HG03460 (cell line): ENCODE measurements around the gene ROBO1.

Source experiments
- ATAC-seq: cut with Tn5 transposase; IDR thresholded peaks from one replicate; pipeline ENCODE4 v1.9.1; 2021; ENCODE audit not compliant: unreplicated experiment

ROBO1 gene

DNA sequence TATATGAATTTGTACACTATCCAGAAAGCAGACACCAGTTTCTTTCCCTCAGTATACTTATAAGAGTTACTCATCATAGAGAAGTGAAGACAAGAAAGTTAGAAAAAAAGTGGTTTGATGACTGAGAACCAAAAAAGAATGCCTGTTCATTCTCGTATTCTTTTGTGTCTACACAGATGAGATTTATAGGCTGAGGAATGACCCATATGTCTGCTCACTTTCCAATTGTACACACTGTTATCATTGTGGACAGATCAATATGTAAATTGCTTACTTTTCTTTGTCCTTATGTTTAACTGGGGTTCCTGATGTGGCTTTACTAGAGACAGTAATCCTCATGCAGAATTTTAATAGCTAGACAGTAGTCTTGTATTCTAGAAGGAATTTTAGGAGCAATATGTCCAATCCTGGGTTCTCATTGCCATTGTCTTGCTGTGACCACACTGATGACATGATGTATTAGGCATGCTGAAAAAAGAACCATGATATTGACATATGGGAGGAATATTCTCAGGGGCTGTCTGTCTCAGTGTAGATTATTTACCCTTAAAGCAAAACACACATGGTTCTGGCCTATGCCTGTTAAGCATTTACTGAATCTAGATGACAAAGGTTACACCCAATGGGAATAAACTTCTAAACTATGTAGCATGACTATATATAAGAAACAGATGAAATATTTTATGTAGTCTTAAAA, 669.7 kb downstream of the ROBO1 start:
- no peak for ATAC-seq

DNA sequence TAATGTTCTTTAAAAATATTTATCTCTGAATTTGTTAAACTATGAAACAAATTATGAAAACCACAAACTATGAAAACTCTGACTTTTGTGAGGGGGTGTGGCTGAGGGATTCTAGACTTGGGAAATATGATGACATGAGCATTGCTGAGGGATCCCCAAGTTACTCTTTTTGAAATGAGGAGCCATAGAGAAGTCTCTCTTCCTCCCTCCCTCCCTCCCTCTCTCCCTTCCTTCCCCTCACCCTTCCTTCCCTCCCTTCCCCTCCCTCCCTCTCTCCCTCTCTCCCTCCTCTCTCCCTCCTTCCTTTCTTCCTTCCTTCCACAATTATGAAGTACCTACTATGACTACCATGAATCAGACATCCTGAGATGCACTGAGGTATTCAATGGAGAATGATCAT, 673.1 kb downstream of the ROBO1 start:
- ATAC-seq: no peak

GRCh38 chr3:79086514-79086913, 681.3 kb downstream of the ROBO1 start:
- ATAC-seq: peak; percentile 80

DNA sequence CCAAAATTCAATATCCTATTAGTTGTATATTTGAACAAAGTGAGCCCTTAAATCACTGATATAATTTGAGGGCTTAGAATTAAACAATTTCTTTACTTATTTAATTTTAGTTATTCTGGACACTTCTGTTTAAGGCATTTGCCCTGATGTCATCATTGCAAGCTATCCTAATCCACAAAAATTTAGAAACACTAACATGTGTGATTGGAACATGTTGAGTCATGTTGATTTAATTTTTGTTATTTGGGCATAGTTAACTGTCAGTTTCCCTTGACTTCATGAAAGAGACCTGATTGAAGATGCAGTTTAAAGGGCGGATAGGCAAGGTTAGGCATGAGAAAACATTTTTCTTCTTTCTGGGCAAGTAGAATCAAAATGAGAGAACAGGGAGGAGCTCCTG, 682.6 kb downstream of the ROBO1 start:
- ATAC-seq: no peak

- no peak for ATAC-seq
Measured at GRCh38 chr3:79081335-79081734, 686.5 kb downstream of the ROBO1 start.

DNA sequence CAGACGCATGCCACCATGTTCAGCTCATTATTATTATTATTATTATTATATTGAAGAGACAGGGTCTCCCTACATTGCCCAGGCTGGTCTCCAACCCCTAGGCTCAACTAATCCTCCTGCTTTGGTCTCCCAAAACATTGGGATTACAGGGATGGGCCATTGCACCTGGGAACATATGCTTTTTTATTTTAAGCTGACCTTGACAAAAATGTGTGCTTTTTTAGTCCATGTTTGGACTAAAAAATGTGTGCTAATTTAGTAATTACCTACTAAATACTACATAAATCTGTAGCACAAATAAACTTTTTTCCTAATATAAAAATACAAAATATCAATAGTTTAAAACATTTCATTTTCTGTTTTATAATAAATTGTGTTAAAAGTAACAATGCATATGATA, 693.2 kb downstream of the ROBO1 start:
- no peak for ATAC-seq

GRCh38 chr3:79067734-79068133, 700.1 kb downstream of the ROBO1 start:
- ATAC-seq: no peak

DNA sequence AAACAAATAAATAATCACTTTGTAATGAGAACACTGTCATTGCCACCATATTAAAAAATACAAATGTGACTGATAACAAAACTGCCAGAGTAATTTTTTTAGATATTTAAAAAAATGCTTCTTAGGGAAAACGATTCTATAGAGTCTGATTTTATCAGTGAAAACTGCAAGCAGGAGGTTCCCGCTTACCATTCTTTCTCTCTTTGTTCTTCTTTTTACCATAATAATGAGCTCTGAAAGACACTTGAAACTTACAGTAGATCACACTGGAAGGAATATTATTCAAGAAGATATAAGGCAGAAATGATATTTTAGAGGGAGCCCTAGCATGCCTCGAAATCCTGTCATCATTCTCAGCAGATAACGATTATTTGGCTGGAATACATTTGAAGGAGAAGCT, 701.3 kb downstream of the ROBO1 start:
- no peak for ATAC-seq

DNA sequence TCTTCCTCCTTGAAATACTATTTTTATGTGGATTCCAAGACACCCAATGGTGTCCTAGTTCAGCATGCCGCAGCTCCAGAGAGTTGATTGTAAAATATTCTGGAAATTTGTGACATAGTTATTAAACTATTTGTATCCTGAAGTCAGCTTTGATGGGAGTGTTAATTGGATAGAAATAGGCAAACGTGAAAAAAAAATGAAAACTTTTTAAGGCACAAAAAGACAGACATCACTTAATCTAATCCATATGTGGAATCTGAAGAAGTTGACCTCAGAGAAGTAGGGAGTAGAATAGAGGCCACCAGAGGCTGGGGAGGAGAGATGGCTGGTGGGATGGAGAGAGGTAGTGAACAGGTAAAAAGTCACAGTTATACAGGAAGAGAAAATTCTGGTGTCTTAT, 704.2 kb downstream of the ROBO1 start:
- ATAC-seq: no peak

- ATAC-seq: no peak
Measured at GRCh38 chr3:79057756-79058155, 710.0 kb downstream of the ROBO1 start.

- no peak for ATAC-seq
Measured at GRCh38 chr3:79056498-79056897, 711.3 kb downstream of the ROBO1 start.

- no peak for ATAC-seq
Measured at GRCh38 chr3:79052054-79052681, 715.6 kb downstream of the ROBO1 start.

DNA sequence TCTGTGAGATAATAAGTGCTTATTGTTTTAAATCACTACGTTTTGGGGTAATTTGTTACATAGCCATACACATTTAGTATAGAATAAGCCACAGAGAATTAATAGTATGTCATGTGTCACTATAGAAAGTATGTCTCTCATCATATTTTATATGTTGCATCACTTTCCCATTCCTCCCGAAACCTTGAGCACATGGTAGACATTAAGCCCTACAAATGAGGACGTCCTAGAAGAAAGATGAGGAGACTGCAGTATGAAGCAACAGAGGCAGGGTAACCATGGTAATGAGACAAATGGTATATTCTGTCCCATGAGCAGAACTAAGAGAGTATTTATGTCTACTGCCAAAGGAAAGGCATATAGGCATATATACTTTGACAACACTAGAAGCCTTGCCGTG, 720.2 kb downstream of the ROBO1 start:
- no peak for ATAC-seq

- no peak for ATAC-seq
Measured at GRCh38 chr3:79041621-79042020, 726.2 kb downstream of the ROBO1 start.

GRCh38 chr3:79040701-79041100, 727.1 kb downstream of the ROBO1 start:
- ATAC-seq: no peak

GRCh38 chr3:79040091-79040490, 727.7 kb downstream of the ROBO1 start:
- no peak for ATAC-seq

DNA sequence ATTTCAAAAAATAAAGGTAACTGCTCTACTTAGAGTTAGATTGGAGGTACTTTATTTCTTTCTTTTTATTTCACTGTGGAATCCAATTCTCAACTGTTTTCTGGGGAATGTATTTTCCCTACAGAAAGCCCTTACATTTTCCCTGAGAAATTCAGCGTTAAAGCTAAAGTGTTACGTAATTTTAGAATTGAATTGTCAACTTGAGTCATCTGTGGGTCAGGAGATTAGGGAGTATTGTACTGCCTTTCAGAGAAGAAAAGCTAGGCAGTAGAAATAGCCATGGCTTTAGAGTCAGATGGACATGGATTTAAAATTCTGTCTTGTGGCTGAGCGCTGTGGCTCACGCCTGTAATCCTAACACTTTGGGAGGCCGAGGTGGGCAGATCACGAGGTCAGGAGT, 728.6 kb downstream of the ROBO1 start:
- ATAC-seq: no peak

DNA sequence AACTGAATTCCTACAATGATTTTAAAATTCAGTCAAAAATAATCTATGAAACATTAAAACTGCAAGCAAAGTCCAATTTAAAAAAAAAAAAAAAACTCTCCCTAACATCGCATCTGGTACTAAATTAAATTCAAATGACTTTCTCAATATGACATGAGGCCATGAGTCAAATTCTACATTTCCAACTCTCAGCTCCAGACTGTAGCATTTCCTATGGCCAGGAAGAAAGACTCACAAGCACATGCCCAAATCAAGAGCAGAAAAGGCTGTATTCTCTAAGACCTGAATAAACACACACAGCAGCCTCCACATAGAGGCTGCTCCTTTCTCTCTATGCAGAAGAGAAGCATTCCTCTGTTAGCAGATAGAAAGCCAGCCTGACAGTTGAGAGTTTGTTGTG, 729.2 kb downstream of the ROBO1 start:
- ATAC-seq: no peak

DNA sequence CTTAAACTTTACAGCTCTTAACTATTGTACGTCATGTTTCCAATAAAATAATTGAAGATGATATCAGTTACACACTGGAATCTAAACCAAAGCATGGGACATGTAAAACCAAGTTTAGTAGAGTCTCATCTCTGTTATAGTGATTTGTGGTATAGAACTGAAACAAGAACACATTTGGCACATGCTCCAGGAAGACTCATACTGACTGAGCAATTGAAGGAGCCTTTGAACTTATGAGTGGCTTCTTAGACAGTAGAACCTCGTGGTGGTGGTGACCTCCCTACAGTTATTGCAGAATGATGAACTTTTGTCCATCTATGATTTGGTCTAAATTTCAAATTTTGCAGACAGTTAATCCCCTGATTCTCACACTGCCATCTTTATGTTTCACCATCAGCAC, 729.7 kb downstream of the ROBO1 start:
- no peak for ATAC-seq

- no peak for ATAC-seq
Measured at GRCh38 chr3:79032686-79033318, 735.0 kb downstream of the ROBO1 start.

GRCh38 chr3:79030157-79030556, 737.6 kb downstream of the ROBO1 start:
- no peak for ATAC-seq

GRCh38 chr3:79028916-79029315, 738.9 kb downstream of the ROBO1 start:
- no peak for ATAC-seq
